Endodermal cell (in vitro differentiated cells): ENCODE data around the gene SH2D7. TPM values are rescaled to one million over a fixed set of nuclear protein-coding genes. Genes with fewer than 3 reads are reported as not detected.

ENCODE experiments used
- total RNA-seq, 2 donors: library from RNA; stranded (reverse); fragmentation: NEBNext Ultra II Directional in 1 of 2; extraction: Animal tissue kit (Norgen Biotek cat#: 25700) in 1 of 2; gene quantifications; 2 replicates in 1 of 2; 3 replicates in 1 of 2; pipeline ENCODE4 v1.2.1, GENCODE V29; 2021

The SH2D7 gene
- total RNA-seq, 2 donors from 2014 or later = not detected

Other genes with a start within 250 kb of the SH2D7 start
- 10 to 100 TPM; 13.8 to 23.8 TPM for gene TBC1D2B, start 14.8 kb upstream of the SH2D7 start, total RNA-seq
- gene CIB2, start 38.9 kb downstream of the SH2D7 start, total RNA-seq = 10 to 100 TPM; 40.6 to 41.7 TPM
- 10 to 100 TPM; 34.2 to 43.2 TPM for gene IDH3A, start 56.8 kb downstream of the SH2D7 start, total RNA-seq
- 1 to 10 TPM in 1 of 2 donors, under 1 TPM in 1; 0.27 to 1.2 TPM for gene ACSBG1, start 142.0 kb downstream of the SH2D7 start, total RNA-seq
- gene DNAJA4, start 172.0 kb downstream of the SH2D7 start, total RNA-seq = 10 to 100 TPM in 1 of 2 donors, 1 to 10 TPM in 1; 4.9 to 18.5 TPM
- gene SKIC8, start 207.0 kb downstream of the SH2D7 start, total RNA-seq = 10 to 100 TPM; 46.3 to 55.4 TPM
- 100 to 1,000 TPM; 103 TPM for gene CRABP1, start 247.8 kb downstream of the SH2D7 start, total RNA-seq